AG09319 (cell line): ENCODE measurements around the gene P3H3.
"Not testable (repeated sequence)": the region's sequence is repeated elsewhere in the genome, so short reads cannot be mapped to it uniquely, and the experiment has no call there.

Experiments
- DNase-seq: peaks from one replicate; pipeline ENCODE4 v3.0.0-alpha.2; 2010; ENCODE audit warnings: low read depth; ENCODE audit errors: extremely low read depth
- CTCF ChIP-seq: IDR thresholded peaks from 2 replicates; pipeline ENCODE4 v1.5.1; 2011; ENCODE audit warnings: low read depth, mild to moderate bottlenecking, inconsistent platforms, low read length, moderate library complexity

Gene P3H3

GRCh38 chr12:6863586-6864321, 35.5 kb downstream of the P3H3 start:
- no peak for TF ChIP-seq CTCF
- no peak for DNase-seq

GRCh38 chr12:6865307-6865706, 37.1 kb downstream of the P3H3 start:
- not testable (repeated sequence) for DNase-seq

GRCh38 chr12:6866163-6866919, 38.1 kb downstream of the P3H3 start:
- no peak for DNase-seq
- TF ChIP-seq CTCF, result no peak

- TF ChIP-seq CTCF, result no peak
- no peak for DNase-seq
Measured at GRCh38 chr12:6866920-6867412, 38.8 kb downstream of the P3H3 start.

GRCh38 chr12:6867413-6868210, 39.4 kb downstream of the P3H3 start, which contains the start of gene TPI1:
Gene TPI1, plus strand, starts transcription at chr12:6867531. Its CDS starts 36 bp downstream, at chr12:6867567.
- TF ChIP-seq CTCF, result no peak
- peak; percentile 52 for DNase-seq

- DNase-seq, result no peak
- TF ChIP-seq CTCF, result peak; percentile 31
Measured at GRCh38 chr12:6868211-6869048, 40.2 kb downstream of the P3H3 start.
